ENCODE results near the gene CLCN2.

The CLCN2 gene

DNA sequence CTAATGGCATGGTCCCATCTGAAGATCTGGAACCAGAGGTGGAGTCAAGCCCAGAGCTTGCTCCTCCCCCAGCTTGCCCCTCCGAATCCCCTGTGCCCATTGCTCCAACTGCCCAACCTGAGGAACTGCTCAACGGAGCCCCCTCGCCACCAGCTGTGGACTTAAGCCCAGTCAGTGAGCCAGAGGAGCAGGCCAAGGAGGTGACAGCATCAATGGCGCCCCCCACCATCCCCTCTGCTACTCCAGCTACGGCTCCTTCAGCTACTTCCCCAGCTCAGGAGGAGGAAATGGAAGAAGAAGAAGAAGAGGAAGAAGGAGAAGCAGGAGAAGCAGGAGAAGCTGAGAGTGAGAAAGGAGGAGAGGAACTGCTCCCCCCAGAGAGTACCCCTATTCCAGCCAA is 39.7 kb downstream of the CLCN2 start:
- DNase-seq: no peak

DNA sequence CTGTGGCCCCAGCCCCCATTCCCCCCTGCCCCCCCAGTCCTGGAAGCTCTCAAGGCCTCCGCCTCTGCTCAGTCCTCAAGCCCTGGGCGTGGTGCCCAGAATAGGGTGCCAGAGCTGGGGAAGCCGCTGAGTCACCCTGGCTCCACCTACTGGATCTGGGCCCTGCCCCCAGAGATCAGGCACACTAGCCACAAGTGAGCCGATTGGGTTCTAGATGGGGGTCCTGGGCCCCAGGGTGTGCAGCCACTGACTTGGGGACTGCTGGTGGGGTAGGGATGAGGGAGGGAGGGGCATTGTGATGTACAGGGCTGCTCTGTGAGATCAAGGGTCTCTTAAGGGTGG is 41.3 kb downstream of the CLCN2 start:
- DNase-seq: no peak

DNA sequence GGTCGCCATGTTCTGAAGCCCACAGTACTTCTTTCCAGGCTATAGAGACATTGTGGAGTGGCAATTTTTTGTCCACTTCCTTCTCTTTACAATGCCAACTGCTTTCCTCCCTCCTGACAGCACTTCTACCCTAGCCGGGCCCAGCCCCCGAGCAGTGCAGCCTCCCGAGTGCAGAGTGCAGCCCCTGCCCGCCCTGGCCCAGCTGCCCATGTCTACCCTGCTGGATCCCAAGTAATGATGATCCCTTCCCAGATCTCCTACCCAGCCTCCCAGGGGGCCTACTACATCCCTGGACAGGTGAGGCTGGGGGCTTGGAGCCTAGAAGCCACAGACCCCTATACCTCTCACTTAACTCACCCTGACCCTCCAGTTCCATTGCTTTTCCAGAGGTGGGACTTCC is 44.2 kb downstream of the CLCN2 start:
- DNase-seq: no peak

DNA sequence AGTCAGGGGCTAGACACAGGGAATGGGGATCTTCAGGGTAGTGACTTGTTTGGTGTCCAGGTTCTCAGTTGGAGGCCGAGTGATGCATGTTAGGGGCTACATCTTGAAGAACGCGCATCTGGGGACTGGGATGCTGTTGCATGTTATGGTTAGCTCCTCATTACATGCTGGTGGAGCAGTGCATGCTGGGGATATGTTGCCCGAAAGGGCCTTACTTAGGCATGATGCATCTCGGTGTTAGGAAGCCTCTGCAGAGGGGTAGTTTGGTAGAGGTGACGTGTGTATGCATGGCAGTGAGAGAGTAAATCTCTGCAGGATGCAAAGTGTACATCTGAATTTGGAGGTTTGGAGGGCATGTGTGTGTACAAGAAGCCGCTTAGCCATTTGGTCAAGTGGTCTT is 44.6 kb downstream of the CLCN2 start:
- no peak for DNase-seq

DNA sequence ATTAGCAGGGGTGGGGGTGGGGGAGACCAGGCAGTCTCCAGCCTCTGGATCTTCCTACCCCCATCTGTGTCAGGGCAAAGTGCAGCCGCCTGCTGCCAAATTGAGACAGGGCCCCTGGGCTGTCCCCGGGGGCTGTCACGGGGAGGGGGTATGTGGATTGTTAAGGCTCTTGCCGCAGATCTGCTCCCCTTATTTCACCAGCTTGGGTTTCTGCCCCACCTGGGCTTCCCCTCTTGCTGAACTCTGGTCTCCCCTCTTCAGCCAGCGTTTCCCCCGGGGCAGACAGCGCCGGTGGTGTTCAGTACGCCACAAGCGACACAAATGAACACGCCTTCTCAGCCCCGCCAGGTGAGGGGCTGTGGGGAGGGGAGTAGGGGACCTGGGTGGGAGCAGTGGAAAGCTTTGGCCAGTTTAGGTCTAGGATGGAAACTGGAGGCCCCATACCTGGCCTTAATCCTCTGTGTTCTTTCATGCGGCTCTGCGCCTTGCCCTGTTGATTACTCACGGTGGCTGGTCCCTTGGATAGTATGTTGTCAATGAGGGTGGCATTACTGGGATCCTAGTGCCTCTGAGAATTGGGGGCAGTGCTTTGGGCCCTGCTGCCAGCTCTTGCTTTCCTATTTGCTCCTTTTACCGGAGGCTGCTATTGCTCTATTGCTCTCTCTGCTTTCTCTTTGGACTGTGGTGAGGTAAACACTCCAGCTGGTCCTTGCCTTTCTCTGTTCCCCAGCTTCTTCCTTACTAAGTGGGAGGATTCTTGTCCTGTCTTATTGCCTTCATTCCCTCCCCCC is 45.3 kb downstream of the CLCN2 start:
- DNase-seq: no peak

DNA sequence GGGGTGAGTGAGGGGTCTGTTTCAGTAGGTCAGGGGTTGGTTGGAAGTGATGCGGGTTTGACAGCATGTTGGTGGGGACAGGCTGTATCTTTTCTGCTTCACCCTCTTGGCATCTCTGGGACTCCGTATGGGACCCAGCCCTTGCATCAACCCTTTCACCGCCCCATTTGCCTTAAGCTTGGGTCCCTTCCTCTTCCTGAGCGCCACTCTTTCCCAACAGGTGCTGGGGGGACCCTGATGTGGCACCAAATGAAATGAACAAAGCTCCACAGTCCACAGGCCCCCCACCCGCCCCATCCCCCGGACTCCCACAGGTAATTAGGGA is 45.9 kb downstream of the CLCN2 start:
- no peak for DNase-seq

DNA sequence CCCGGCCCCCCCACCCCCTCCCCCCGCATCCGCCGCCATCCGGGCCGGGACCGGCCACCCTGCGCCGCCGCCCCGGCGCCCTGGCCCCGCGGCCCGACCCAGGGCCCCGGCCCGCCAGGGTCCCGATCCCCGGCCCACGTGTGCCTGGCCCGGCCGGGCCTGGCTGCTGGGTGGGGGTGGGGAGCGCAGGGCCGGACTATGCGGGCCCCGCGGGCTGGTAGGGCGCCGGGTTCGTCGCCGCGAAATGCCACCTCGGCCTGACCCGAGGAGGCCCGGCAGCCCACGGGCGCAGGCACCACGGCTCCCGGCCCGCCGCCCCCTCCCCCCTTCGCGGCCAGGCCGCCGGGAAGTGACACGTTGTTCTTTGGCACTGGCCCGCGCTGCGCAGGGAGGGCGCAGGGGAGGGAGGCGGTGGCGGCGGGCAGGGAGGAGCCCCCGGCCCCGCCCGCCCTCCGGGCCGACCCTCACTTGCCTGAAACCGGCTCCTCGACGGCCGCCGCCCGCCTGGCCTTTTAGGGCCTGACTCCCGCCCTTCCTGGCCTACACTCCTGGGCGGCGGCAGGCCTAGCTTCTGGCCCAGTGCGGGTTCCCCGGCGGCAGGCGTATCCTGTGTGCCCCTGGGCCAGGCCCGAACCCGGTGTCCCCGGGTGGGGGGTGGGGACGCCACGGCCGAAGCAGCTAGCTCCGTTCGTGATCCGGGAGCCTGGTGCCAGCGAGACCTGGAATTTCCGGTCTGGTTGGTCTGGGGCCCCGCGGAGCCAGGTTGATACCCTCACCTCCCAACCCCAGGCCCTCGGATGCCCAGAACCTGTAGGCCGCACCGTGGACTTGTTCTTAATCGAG is 46.5 kb downstream of the CLCN2 start:
- peak; percentile 78 for DNase-seq

DNA sequence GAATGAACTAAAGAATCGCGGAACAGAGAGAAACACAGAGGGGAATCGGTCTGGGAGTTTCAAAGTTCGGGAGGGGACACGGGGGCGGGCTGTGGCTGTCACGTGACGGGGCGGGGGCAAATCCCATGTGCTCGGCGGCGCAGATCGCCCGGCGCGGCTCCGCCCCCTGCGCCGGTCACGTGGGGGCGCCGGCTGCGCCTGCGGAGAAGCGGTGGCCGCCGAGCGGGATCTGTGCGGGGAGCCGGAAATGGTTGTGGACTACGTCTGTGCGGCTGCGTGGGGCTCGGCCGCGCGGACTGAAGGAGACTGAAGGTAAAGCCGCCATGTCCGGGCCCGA is 47.1 kb downstream of the CLCN2 start, which contains the start of gene EIF4G1:
Gene EIF4G1 (plus strand): TSS at position 244 of the 337 bp plus-strand sequence. CDS start 1,191 bp downstream, outside the sequence.
- peak; percentile 95 for DNase-seq

DNA sequence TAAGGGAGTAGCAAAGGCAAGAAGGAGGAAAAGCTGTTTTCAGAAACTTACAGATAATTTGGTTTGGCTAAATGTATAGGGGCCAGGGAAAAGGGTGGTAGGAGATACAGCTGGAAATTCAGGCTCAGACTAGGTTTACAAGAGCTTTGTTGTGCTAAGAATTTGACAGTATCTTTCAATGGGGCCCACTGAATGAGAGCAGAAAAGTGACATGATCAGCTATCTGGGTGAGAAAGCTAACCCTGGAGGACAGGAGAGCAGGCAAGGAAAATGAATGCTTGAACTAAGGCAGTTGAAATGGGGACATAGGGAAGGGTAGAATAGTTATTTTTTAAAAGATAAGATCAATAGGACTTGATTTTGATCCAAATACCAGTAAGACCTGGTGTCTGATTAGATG is 49.8 kb downstream of the CLCN2 start:
- no peak for DNase-seq

DNA sequence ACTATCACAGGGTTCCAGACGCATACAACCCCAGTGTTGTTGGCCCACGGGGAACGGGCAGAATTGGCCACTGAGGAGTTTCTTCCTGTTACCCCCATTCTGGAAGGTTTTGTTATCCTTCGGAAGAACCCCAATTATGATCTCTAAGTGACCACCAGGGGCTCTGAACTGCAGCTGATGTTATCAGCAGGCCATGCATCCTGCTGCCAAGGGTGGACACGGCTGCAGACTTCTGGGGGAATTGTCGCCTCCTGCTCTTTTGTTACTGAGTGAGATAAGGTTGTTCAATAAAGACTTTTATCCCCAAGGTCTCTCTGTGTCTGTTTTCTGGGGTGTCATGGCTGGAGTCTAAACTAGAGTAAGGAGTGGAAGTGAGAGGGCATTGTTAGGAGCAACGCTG is 52.7 kb downstream of the CLCN2 start:
- DNase-seq: no peak

DNA sequence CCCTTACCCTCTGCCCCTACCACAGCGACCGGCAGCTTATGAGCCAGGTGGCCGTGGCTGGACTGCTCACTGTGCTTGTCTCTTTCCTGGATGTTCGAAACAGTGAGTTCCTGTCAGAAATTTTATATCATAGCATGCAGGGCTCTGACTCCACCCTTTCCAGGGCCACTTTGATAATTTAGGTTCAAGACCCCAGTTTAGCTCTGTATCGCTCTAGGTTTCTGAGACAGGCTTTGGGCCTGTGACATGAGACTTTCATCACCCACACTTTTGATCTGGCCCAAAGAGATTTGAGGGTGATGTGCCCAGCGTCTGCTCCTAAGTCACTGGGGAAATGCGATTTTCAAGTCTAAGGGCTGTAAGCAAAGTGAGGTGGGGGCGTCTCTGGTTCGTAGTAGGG is 53.5 kb downstream of the CLCN2 start:
- DNase-seq: no peak

DNA sequence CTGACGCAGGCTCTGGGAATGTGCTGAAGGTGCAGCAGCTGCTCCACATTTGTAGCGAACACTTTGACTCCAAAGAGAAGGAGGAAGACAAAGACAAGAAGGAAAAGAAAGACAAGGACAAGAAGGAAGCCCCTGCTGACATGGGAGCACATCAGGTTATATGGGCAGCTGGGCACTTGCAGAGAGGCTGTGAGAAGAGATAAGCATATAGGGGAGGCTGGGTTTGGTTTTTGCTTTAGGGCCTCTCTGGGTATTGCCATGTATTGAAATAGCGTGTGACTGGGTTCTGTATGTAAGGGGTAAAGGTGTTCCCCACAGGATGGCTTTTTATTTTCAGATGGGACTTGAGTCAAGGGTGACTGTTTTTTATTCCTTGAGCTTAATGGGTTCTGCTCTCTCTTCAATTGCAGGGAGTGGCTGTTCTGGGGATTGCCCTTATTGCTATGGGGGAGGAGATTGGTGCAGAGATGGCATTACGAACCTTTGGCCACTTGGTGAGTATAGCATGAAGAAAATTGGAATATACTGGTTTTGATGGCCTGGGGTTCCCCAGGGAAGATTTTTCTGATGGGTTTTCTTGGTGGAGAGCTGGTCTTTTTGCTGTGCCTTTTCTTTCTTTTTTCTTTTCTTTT is 54.9 kb downstream of the CLCN2 start:
- DNase-seq: no peak

DNA sequence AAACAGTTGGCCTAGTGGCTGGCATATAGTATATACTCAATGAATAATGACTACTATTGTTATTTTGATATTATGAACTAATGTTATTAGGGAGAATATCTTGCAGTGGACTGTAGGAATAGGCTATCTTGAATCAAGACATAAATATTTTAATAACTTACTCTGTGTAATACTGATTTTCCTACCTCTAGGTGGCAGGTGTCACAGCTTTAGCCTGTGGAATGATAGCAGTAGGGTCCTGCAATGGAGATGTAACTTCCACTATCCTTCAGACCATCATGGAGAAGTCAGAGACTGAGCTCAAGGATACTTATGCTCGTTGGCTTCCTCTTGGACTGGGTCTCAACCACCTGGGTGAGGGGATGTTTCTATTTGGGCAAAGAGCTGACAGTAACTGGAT is 55.8 kb downstream of the CLCN2 start:
- DNase-seq: no peak

DNA sequence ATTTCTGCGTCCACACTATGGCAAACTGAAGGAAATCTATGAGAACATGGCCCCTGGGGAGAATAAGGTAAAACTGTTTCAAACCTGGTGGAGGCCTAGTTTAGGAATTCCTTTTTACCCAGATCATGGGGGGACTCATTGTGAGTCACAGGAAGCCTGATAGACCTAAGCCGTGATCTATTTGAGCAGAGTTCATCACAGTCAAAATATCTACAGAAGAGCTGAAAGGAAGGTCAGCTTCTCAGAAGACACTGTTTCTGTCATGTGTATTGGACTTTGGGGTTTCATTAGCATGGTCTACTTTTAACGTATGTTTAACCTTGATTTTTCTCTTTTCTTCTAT is 61.1 kb downstream of the CLCN2 start:
- DNase-seq: no peak

DNA sequence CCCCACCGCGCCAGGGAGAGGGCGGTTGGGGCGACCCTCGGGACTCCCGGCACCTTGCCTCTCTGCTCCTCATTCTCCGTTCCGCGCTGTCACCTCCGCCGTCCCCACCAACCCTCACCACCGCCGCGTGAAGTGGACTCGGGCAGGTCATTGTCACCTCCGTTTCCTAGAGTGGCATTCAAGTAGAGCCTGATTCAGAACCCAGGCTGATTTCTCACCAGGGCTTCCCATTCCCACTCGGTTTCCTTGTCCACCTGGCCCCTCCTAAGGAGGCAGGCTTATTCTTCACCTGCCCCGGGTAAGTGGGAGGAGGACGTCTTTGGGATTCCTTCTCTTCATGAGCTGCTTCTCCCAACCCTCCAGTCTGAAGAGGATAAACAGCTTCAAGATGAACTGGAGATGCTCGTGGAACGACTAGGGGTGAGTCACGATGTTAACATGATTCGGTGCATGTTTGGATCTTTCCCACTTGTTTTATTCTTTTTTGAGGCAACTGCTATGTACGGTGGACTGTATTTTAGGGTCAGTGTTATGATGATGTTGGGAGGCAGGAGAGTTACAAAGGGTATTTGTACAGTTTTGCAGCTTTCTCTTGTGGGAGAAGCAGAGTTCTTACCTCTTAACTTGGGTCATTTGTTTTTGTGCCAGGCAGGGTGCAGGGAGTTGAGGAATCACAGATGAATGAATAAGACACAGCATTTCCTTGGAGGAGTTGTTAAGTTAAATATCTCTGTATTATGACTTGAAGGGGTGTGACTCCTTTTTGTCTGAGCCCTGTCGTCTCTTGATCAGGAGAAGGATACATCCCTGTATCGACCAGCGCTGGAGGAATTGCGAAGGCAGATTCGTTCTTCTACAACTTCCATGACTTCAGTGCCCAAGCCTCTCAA is 61.7 kb downstream of the CLCN2 start:
- DNase-seq: no peak

DNA sequence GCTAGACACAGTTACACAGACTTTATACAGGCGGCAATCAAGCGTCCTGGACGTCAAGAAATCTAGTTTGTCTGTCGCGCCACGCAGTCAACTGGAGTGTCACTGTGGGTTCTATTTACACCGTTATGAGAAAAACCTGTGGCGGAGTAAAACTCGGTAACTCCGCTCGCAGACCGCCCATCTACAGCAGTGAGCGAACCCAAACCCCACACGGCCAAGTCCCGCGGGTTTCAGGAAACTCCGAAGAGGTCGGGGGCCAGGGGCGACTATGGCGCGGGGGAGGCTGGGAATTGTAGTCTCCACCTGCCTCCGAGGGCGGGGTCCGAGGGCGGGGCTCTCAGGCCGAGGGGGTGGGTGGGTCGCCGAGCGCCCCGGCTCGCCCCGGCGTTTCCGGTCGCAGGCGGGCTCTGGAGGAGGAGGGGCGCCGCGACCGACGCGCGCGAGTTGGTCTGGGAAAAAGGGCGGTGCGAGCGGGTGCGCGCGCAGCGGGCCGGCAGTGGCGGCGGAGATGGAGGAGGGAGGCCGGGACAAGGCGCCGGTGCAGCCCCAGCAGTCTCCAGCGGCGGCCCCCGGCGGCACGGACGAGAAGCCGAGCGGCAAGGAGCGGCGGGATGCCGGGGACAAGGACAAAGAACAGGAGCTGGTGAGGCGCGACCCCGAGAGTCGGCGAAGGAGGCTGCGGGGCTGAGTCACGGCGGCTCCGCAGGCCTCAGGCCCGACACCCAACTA is 62.5 kb downstream of the CLCN2 start, which contains the start of gene PSMD2:
Gene PSMD2 (plus strand): TSS at position 483 of the 729 bp plus-strand sequence. CDS start 26 bp downstream, at position 509.
- DNase-seq: peak; percentile 98

DNA sequence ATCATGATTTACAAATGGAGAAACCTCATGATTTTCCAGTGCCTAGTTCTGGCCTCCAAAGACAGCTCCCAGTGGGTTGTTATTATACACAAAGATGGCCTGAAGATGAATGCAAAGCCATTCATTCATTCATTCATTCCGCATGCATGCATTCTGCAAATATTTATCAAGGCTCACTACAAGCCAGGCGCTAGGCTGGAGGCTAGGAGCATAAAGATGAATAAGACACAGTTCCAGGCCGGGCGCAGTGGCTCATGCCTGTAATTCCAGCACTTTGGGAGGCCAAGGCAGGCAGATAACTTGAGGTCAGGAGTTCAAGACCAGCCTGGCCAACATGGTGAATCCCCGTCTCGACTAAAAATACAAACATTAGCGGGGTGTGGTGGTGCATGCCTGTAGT is 64.8 kb downstream of the CLCN2 start:
- no peak for DNase-seq

Measured in activated CD8-positive, alpha-beta memory T cell treated with anti-CD3 and anti-CD28 coated beads, Interleukin-2, amount 50 U/mL, for 48 hours (primary cell).